GM18502 (cell line): Measurements from ENCODE around the gene GLTPD2.

Experiments
- ATAC-seq: cut with Tn5 transposase; IDR thresholded peaks from one replicate; pipeline ENCODE4 v1.9.1; 2021; ENCODE audit warnings: mild to moderate bottlenecking; ENCODE audit not compliant: unreplicated experiment, poor library complexity

GLTPD2 gene

GRCh38 chr17:4806777-4807604 is 18.2 kb downstream of the GLTPD2 start, which contains the start of gene PLD2:
PLD2 (plus strand) TSS chr17:4807152; CDS start chr17:4807773, 621 bp downstream.
- peak; percentile 89 for ATAC-seq

GRCh38 chr17:4807605-4808377 is 19.0 kb downstream of the GLTPD2 start:
- ATAC-seq: no peak

- ATAC-seq: no peak
These were observed 19.6 kb downstream of the GLTPD2 start for GRCh38 chr17:4808378-4808767.

GRCh38 chr17:4810696-4811290 is 22.0 kb downstream of the GLTPD2 start:
- ATAC-seq: no peak

GRCh38 chr17:4811471-4811870 is 22.7 kb downstream of the GLTPD2 start:
- ATAC-seq: no peak

- ATAC-seq: no peak
These were observed 23.9 kb downstream of the GLTPD2 start for GRCh38 chr17:4812690-4813089.

GRCh38 chr17:4815043-4815675 is 26.4 kb downstream of the GLTPD2 start:
- ATAC-seq: no peak

- ATAC-seq: no peak
These were observed 28.1 kb downstream of the GLTPD2 start for GRCh38 chr17:4816826-4817225.

GRCh38 chr17:4818276-4818675 is 29.5 kb downstream of the GLTPD2 start:
- ATAC-seq: no peak

GRCh38 chr17:4822835-4823234 is 34.1 kb downstream of the GLTPD2 start:
- no peak for ATAC-seq

GRCh38 chr17:4823373-4824089 is 34.8 kb downstream of the GLTPD2 start:
- no peak for ATAC-seq

GRCh38 chr17:4827399-4827798 is 38.6 kb downstream of the GLTPD2 start:
- no peak for ATAC-seq

- peak; percentile 25 for ATAC-seq
These were observed 44.0 kb downstream of the GLTPD2 start for GRCh38 chr17:4832829-4833177.

- peak; percentile 87 for ATAC-seq
These were observed 44.6 kb downstream of the GLTPD2 start, which contains the start of gene MINK1 for GRCh38 chr17:4833178-4833940. MINK1 (plus strand) TSS chr17:4833340; CDS start chr17:4833584, 244 bp downstream.

- ATAC-seq: no peak
These were observed 45.3 kb downstream of the GLTPD2 start for GRCh38 chr17:4833941-4834680.

GRCh38 chr17:4834681-4835020 is 45.9 kb downstream of the GLTPD2 start:
- no peak for ATAC-seq

GRCh38 chr17:4836221-4836620 is 47.5 kb downstream of the GLTPD2 start:
- no peak for ATAC-seq

GRCh38 chr17:4837471-4838308 is 48.9 kb downstream of the GLTPD2 start:
- no peak for ATAC-seq
